ENCODE results near the gene MRPL51. TPM values are rescaled to one million over a fixed set of nuclear protein-coding genes. Genes with fewer than 3 reads are reported as not detected.
A peak's percentile ranks its signal among the peaks of the same experiment; 100 is the strongest.

The MRPL51 gene
- total and polyA plus RNA-seq, 2 donors (not counting 3 experiments of a cell fraction or from before 2014, with no cell fraction given) = 147 to 273 TPM

GRCh38 chr12:6533653-6533922, 40.5 kb upstream of the MRPL51 start:
- CTCF ChIA-PET = interaction anchor here (0.5 to 1.1 kb wide), 5 partner anchors 19 to 110 kb away, joined by 3 to 5 read pairs (median 3); partner anchors contain the start of gene VAMP1

More at GRCh38 chr12:6533653-6533922, 40.5 kb upstream of the MRPL51 start:
- Histone ChIP-seq H3K4me3 (replicated peaks in 1 of 3; ENCODE audit: insufficient read depth in 1 of 3, low read depth in 1 of 3, low read length in 3 of 3) (peak overlapping the region; percentile 15 to 70 (median 68)), H3K9ac (replicated peaks; ENCODE audit: extremely low read depth, insufficient read depth, low read length) (peak overlapping the region; percentile 96), H3K9me1 (replicated peaks; ENCODE audit: control insufficient read depth, extremely low read depth, insufficient read depth, low read length) (no peaks in the 10 kb centered on the region), H3K4me1 (ENCODE audit: control insufficient read depth, extremely low read depth, insufficient read depth, low read length) (peaks cover 34% of the 10 kb centered on the region), H2AFZ (ENCODE audit: low read depth, low read length) (peak overlapping the region; percentile 61), H4K20me1 (replicated peaks; ENCODE audit: control insufficient read depth, extremely low read depth, insufficient read depth, low read length) (no peaks in the 10 kb centered on the region), H3K27ac (ENCODE audit: insufficient read depth, low read depth, low read length) (peak overlapping the region; percentile 73), H3K4me2 (ENCODE audit: insufficient read depth, low read length) (peak overlapping the region; percentile 57), H3K79me2 (ENCODE audit: control insufficient read depth, insufficient read depth, low read length) (peaks cover 31% of the 10 kb centered on the region), H3K36me3 (ENCODE audit: control insufficient read depth in 2 of 2, extremely low read depth in 1 of 2, insufficient read depth in 2 of 2, low read length in 2 of 2) (peaks cover 28 to 40% of the 10 kb centered on the region in 2 experiments), H3K9me3 (replicated peaks; ENCODE audit: control insufficient read depth, insufficient read depth, low read length) (no peaks in the 10 kb centered on the region), H3K27me3 (ENCODE audit: control insufficient read depth in 2 of 2, insufficient read depth in 2 of 2, low read length in 2 of 2) (no peaks in the 10 kb centered on the region)
- intact Hi-C loops (cut with micrococcal nuclease) (no loop called here), dilution Hi-C loops (cut with MboI; ENCODE audit: extremely low pct_ligation_motif_present, low sequenced_read_pairs) (no loop called here)
- POLR2A ChIA-PET = interaction anchor here (0.6 to 2.4 kb wide), 20 partner anchors 10 to 197 kb away, joined by 3 to 25 read pairs (median 4); partner anchors contain the start of genes MRPL51 and VAMP1
- DNase-seq (ENCODE audit: low read depth, low spot score) (peak; percentile 62), FAIRE-seq (no peak)
- no TSS peak for BruUV-seq (replicated peaks)
- TF ChIP-seq EZH2 (IDR thresholded peaks at IDR 0.05; ENCODE audit: borderline replicate concordance, low read depth, low read length, severe bottlenecking) (no peak), GATA2 (IDR thresholded peaks at IDR 0.05; ENCODE audit: insufficient read depth, insufficient read length, low read depth, low read length) (no peak), POLR2A (IDR thresholded peaks at IDR 0.05; ENCODE audit: low read depth, low read length) (no peak), CTCF (IDR thresholded peaks at IDR 0.05; ENCODE audit: extremely low read depth in 1 of 2, insufficient read depth in 1 of 2, low read depth in 1 of 2, low read length in 2 of 2) (no peak), MAX (IDR thresholded peaks at IDR 0.05; ENCODE audit: insufficient read depth, insufficient read length) (no peak), POLR2AphosphoS5 (IDR thresholded peaks at IDR 0.05; ENCODE audit: insufficient read depth, low read depth, low read length) (no peak), FOS (IDR thresholded peaks at IDR 0.05; ENCODE audit: borderline replicate concordance, insufficient read depth, low read length) (no peak), JUN (IDR thresholded peaks at IDR 0.05; ENCODE audit: borderline replicate concordance, insufficient read depth, insufficient read length, low read depth) (no peak), MYC (IDR thresholded peaks at IDR 0.05; ENCODE audit: low read depth, low read length) (no peak)

All from endothelial cell of umbilical vein (primary cell).